NCI-H2107 treated with DMSO at 0.1 percent for 48 hours (cell line): ENCODE measurements around the gene TMEM131.

Experiments
- DNase-seq: peaks from one replicate; lab custom pipeline; 2025; ENCODE audit not compliant: unreplicated experiment; lab: John Stamatoyannopoulos, UW

The TMEM131 gene

DNA sequence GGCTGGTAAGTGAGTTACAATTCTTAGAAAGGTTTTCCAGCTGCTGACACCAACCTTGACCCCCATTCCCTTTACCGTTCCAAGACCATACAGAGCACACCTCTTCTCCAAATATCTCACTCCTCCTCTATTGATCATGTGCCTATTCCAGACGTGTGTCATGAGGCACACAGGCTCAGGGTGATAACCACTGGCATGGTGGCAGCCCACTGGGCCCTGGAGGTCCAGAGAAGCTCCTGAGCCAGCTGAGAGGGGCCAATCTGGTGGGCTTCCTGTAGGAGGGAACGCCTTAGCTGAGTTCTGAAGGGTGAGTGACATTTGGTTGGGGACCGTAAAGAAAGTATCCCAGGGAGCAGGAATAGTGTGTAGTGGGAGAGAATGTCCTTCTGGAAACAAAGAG is 254.1 kb downstream of the TMEM131 start:
- DNase-seq = no peak

DNA sequence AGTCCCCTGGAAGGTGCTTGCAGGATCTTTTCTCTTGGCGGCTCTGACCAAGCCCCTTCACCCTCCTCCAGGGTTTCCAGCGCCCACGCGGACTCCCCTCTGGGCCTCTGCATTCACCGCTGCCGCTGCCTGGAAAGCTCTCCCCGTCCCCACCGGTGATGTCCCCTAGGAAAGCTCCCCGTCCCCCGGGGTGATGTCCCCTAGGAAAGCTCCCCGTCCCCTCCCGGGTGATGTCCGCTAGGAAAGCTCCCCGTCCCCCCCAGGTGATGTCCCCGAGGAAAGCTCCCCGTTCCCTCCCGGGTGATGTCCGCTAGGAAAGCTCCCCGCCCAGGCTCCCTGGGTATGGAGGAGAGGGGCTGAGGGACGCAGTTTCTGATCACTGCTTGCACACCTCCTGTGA is 254.5 kb downstream of the TMEM131 start:
- DNase-seq = no peak

DNA sequence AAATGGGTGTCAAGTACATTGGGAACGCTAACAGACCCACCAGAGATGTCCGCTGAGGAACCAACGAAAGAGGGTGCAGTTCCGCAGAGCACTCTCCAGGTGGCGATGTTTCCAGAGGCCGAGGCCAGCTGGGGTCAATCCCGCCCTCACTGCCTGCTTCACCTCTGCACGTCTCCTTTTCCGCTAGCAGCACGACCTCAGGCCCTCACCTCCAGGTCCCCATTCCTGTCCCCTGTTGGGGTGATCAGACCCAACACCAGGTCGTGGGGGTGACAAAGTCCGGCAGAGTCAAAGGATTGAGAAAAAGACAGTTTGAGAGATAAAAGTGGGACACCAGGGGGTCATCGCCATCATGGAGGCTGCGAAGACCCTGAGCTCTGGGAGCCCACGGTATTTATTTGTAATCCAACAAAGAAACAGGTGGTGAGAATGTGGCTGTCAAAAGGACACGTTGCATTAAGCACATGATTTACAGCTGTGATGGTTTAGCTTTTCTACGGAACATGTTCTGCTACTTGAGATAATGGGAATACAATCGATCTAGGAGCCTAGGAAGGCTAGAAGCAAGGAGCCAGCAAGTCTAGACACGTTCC is 255.1 kb downstream of the TMEM131 start:
- peak; percentile 94 for DNase-seq

DNA sequence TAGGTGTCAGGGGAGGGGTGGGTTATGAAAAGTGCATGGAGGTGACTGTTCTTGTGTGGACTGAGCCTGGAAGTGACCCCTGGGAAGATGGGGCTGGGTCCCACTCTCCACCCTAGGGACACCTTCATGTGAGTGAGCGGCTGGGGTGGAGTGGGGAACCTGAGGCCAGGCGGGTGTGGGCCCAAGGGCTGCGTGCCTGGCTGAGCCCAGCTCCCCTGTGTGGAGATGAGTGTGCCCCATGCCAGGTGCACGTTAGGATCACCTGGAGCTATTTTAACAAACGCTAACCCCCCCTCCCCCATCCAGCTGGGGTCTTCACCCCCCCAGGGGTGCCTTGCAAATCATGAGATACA is 255.9 kb downstream of the TMEM131 start:
- DNase-seq = no peak

DNA sequence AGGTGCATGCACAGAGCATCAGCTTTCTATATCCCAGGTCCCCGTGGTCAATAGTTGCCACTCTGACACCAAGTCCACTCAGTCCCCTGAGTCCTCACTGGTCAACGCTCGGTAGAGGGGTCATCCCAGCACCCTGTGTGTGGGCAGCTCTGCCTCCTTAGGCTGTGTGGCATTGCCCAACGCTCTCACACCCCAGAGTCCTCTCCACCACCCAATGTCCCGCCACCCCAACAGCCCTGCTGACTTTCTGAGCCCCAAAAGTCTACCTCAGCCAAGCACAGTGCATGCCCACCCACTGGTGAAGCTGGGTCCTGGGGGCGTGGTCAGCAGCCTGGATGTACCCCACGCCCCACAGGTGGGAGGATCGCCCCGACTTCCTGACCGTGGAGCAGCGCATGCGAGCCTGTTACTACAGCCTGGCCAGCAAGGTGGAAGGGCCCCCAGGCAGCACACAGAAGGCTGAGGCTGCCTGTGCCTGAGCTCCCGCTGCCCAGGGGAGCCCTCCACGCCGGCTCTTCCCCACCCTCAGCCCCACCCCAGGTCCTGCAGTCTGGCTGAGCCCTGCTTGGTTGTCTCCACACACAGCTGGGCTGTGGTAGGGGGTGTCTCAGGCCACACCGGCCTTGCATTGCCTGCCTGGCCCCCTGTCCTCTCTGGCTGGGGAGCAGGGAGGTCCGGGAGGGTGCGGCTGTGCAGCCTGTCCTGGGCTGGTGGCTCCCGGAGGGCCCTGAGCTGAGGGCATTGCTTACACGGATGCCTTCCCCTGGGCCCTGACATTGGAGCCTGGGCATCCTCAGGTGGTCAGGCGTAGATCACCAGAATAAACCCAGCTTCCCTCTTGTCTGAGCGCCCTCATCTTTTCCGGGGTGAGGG is 256.5 kb downstream of the TMEM131 start:
- DNase-seq = no peak

DNA sequence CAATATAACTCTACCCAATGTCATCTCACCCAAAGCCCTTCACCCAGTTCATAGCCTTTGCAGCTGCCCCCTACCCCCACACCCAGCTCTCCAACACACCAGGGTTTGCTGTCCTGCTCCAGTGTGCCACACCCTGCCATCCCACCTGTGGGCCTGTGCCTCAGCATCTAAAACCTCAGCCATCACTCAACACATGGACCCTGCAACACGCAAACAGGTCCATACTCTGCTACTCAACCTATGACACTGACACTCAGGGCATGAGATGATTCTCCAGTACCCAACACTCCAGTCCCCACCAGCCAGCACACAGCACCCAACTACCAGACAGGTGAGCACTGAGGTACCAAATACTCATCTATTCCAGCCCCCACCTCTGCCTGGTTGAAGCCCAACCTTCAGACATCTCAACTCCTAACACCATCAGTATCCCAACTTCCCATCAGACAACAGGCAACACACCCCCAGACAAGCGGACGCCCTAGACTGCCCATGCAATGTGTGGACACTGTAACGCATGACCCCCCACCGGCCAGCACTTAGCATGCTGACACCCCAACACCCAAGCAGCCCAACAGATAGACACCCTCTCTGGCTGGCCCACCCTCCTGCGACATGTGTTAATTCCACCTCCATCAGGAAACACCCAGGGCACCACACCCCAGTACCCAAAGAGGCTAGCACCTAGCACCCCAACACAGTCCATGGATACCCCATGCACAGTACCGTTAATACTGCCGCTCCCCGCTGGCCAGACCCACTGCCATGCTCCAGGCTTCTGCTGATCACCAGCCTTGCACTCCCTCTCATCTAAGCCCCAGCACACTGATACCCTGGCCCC is 257.3 kb downstream of the TMEM131 start:
- DNase-seq = no peak

DNA sequence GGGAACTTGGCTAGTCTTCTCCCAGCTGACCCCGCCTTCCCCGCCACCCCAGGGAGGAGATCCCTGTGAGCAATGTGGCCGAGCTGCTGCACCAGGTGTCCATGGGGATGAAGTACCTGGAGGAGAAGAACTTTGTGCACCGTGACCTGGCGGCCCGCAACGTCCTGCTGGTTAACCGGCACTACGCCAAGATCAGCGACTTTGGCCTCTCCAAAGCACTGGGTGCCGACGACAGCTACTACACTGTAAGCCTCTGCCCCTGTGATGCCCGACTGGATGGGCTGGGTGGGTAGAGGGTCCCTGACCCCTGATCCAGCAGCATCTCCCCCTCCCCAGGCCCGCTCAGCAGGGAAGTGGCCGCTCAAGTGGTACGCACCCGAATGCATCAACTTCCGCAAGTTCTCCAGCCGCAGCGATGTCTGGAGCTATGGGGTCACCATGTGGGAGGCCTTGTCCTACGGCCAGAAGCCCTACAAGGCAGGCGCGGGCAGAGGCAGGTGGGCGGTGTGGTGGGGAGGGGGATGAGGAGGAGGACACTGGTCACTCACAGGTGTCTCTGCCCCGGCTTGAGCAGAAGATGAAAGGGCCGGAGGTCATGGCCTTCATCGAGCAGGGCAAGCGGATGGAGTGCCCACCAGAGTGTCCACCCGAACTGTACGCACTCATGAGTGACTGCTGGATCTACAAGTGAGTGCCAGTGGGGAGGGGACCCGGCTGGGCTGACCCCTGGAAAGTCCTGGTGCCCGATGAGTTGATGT is 258.1 kb downstream of the TMEM131 start:
- no peak for DNase-seq

DNA sequence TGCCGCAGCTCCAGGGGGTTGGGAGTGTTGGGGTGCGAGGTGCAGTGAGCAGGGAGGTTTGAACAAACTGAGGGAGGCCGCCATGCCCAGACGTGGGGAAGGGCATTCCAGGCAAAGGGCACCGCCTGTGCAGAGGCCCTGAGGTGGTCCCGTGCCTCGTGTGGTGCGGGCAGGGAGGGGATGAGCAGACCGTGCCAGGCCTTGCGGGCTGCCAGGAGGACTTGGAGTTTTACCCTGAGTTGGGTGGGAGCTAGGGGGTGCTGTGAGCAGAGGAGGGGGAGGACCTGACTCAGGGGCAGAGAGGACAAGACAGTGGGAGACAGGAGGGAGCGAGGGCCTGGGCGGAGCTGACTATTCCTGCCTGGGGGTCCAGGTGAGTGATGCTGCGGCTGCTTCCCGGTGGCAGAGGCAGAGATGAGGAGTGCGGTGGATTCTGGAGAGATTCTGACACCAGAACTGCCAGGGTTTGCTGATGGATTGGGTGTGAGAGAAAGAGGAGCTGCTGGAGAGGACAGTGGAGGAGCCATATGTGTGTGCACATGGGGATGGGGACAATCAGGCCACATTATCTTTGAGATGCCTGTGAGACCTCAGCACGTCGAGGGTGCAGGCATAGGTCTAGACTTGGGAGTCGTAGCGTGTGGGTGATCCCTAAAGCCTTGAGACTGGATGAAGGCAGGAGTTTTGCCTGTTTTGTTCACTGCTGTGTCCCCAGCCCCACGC is 259.0 kb downstream of the TMEM131 start:
- DNase-seq = no peak

DNA sequence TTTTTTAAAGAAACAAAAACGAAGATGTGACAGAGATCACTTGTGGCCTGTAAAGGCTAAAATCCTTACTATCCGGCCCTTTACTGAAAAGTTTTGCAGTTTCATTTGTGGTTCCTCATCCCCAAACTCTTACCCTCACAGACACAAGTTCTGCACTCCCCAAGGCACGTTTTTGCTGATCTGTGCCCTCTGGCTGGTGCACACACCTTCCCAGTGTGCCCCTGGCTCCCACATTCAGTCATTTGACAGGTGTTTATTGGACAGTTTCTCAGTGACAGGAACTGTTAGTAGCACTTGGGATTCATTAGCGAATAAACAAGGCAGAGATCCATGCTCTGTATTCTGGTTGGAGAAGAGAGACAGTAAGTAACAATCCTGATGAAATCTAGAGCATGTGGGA is 259.6 kb downstream of the TMEM131 start:
- no peak for DNase-seq

DNA sequence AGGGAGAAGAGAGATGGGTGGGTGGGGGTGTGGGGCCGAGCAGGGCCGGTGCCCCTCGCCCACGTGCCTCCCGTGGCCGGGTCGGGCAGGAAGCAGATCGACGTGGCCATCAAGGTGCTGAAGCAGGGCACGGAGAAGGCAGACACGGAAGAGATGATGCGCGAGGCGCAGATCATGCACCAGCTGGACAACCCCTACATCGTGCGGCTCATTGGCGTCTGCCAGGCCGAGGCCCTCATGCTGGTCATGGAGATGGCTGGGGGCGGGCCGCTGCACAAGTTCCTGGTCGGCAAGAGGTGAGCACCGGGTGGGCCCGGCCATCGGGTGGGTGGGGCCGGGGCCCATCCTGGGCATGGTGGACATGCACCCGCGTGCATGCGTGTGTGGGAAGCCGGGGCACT is 260.6 kb downstream of the TMEM131 start:
- DNase-seq = no peak

DNA sequence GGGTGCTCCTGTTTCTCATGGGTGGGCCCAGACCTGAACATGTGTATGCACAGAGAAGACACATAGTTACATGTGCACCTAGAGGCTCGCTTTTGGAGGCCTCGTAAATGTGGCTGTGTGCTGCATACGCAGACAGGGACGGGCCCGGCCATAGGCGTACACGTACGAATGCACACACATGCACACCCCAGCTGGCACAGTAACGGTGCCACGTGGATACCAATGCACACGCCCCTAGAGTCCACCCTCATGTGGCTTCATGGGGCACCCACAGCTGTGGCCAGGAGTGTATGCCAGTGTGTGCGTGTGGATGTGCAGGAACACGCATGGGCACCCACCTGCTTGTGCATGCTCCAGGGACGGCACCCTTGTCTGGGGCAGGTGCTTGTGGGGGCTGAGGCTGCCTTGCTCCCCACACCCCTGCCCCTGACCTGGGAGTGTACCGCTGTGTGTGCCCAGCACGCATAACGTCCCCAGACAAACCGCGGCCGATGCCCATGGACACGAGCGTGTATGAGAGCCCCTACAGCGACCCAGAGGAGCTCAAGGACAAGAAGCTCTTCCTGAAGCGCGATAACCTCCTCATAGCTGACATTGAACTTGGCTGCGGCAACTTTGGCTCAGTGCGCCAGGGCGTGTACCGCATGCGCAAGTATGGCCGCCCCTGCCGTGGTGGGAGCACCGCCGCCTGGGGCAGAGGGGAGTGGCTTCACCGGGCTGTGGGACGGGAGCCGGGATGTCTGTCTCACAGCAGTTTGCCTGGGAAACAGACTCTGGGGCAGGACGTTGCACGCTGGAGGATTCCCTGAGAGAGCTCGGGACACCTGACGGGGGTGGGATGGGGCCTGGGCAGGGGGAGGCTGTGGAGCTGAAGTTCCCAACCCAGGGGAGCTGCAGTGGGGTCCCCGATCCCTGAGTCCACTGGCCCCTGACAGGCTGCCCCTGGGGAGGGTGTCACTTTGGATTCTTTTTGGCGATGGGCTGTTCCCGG is 261.4 kb downstream of the TMEM131 start:
- no peak for DNase-seq

DNA sequence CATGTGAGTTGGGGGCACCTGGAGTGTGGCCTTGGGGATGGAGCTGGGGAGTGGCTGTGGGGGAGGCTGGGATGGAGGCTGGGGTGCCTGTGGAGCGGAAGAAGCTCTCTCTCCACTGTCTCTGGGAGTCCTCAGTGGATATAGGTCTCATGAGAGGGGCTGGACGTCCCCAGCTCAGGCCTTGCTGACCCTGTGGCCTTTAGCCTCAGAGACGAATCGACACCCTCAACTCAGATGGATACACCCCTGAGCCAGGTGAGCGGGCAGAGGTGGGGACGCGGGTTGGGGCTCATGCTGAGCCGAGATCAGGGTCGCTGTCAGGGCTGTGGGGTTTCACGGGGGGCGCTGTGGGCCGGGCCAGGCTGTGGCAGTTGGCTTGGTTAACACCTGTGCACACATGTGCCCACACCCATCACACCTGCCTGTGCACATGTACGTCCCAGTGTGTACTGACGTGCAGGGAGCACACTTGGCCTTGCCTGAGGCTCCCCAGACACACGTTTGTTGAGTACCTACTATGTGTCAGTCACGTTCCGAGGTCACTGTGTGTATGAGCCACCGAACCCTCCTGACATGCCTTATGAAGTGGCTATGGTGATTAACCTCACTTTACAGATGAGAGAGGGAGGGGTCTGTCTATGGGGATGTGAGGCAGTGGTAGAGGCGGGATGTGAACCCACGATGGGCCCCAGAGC is 262.3 kb downstream of the TMEM131 start:
- DNase-seq = no peak

DNA sequence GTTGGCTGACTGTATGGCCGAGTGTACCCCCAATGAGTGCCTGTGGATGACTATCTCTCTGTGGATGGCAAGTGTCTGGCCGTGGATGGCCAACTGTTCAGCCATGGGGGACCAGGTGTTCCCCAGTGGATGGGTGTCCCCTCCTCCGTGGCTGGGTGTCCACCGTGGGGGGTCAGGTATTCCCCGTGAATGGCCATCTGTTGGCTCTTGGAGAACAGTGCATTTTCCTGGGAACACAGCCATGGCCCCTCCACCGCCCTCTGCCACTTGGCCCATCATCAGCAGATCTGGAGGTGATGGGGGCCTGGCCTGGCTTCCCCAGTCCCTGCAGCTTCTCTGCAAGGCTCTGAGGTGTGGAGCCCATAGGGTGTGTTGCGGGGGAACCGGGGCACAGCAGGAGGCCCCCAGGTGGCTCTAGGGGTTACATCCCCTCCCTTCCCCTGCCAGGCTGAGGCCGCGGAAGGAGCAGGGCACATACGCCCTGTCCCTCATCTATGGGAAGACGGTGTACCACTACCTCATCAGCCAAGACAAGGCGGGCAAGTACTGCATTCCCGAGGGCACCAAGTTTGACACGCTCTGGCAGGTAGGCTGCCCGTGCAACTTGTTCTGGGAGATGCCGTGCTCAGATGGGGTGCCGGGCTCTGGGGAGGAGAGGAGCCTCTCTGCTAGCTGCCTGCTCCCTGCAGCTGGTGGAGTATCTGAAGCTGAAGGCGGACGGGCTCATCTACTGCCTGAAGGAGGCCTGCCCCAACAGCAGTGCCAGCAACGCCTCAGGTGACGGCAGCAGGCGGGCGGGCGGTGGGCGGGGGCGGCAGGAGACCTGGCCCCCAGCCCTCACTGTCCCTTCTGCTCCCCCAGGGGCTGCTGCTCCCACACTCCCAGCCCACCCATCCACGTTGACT is 263.1 kb downstream of the TMEM131 start:
- no peak for DNase-seq

DNA sequence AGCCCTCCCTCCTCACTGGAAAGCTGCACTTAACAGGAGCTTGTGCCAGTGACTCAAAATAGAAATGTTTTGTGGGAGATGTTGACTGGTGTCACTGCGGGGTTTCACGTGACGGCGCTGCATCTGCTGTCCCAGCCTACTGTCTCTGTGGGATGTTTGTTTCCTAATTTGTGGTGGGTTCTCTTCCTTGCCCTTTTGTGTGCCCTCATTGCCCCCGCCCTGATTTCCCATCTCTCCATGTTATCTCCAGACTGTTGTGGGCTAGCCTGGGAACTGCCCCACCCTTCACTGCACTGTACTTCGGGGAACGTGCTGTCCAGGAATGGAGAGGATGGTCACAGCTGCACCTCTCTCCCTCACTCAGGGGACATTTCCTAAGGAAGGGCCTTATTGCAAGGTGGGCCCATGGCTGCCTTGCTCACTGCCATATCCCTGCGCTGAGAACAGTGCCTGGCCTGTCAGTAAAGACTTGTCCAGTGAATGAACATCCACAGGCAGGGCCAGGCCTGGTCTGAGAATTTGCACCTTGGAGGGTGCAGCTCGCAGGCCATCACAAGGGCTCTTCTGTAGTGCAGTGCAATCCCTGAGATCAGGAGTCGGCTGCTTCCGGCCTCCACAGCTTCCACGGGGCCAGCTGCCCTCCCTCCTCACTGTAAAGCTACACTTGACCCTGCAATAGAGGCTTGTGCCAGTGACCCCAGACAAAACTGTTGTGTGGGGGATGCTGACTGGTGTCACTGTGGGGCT is 264.3 kb downstream of the TMEM131 start:
- no peak for DNase-seq

DNA sequence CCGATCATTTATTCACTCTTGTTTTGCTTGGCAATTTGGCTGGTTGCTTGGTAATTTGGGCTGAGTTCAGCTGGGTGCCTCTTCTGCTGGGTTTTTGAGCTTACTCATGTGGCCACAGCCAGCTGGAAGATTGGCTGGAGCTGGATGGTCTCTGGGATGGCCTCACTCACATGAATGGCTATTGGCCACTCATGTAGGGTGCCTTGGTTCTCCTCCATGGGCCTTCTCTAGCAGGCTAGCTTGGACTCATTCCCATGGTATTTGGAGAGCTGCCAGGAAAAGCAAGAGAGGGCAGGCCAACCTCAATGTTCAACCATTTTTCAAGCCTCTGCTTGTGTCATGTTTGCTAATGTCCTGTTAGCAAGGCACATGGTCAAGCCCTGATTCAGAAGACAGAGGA is 265.5 kb downstream of the TMEM131 start:
- DNase-seq = no peak

DNA sequence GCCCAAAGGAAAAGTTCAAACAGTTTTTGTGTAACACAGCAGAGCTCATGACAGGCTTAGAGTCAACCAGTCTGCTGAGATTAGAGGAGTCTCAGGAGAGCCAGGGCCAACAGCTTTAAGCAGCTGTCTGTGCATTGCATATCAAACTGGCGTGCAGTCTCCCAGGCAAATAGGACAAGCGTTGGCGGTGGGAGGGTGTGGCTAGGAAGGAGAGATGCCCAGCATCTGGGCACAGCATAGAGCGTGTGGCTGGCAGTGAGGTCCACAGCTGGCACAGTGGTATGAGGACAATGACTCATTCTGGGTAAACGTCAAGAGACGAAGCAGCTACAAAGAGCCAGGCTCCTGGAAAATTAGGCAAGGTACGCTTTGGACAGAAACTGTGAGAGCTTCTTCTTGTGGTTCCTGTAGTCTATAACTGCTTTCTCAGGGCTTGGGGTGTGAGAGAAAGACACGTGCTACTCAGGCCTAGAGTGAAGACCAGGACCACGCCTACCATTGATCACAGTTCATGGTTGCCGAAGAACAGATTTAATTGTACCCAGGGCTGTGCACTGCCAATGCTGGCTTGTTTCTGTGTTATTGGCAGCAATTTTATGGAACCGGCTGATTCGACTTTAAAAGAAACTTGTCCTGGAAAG is 267.5 kb downstream of the TMEM131 start:
- DNase-seq = no peak

DNA sequence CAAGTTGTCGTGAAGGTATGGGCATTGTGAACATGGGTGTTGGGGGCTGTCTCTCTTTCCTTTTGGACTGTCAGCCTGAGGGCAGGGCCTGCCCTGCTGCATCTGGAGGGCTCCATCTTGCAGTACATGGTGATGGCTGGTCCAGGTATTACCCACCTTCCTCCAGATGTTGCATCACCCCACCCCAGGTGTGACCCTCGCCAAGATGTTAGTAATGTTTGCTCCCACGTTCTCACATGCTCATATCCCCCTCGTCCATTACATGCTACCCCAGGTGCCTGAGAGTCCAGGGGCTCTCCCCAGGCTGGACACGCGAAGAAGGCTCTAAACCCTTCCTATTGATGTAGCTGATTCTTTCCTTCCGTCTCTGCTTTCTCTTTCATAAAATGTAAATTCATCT is 268.5 kb downstream of the TMEM131 start:
- no peak for DNase-seq
